Prostate gland (tissue), 2 donors: ENCODE measurements around the gene SPINK14.

Experiments
- CTCF ChIP-seq, 4 experiments: fragments of 200-600 bp in 2 of 4; fragments of 450-650 bp in 2 of 4; sonication (generic) in 2 of 4; IDR thresholded peaks; 1 replicate in 3 of 4; 2 replicates in 1 of 4; pipeline ENCODE4 v1.5.1; 2016 to 2019; ENCODE audit warnings: antibody characterized with exemption in 4 of 4, mild to moderate bottlenecking in 2 of 4, moderate library complexity in 2 of 4
- POLR2A ChIP-seq: fragments of 450-650 bp; IDR thresholded peaks from one replicate; pipeline ENCODE4 v1.6.1; 2016; ENCODE audit warnings: antibody characterized with exemption, mild to moderate bottlenecking
- POLR2AphosphoS5 ChIP-seq: sonication (generic); formaldehyde crosslinking; IDR thresholded peaks from one replicate; pipeline ENCODE4 v1.6.1; 2017; ENCODE audit warnings: antibody characterized with exemption

GRCh38 chr5:148176480-148176879, 8.1 kb downstream of the SPINK14 start:
- no peak for TF ChIP-seq CTCF (IDR thresholded peaks at IDR 0.05)
- no peak for TF ChIP-seq POLR2AphosphoS5
- no peak for TF ChIP-seq POLR2A
